Measurements from ENCODE around the gene FRAS1. TPM values are rescaled to one million over a fixed set of nuclear protein-coding genes. Genes with fewer than 3 reads are reported as not detected.

Gene FRAS1
- total RNA-seq, 1 donor from 2014 or later, result not detected

- CTCF ChIA-PET, result no interaction called here
- no peaks in the 10 kb centered on the region for H3K36me3 Mint-ChIP-seq (ENCODE audit: low read depth)
- no peak for ATAC-seq (ENCODE audit: low read depth)
- no peak for TF ChIP-seq CTCF (IDR thresholded peaks at IDR 0.05)
- H3K27ac Mint-ChIP-seq, result no peak overlapping the region
- peaks cover 5% of the 10 kb centered on the region for H3K27me3 Mint-ChIP-seq
- intact Hi-C loops (cut with micrococcal nuclease), result no loop called here
- no peak overlapping the region for H3K4me3 Mint-ChIP-seq
- no peak for DNase-seq
- H3K4me1 Mint-ChIP-seq, result no peaks in the 10 kb centered on the region
- POLR2A ChIA-PET, result no interaction called here
- no peaks in the 10 kb centered on the region for H3K9me3 Mint-ChIP-seq
These were observed 476.7 kb downstream of the FRAS1 start for GRCh38 chr4:78533854-78534253.

GRCh38 chr4:78534286-78534955 is 477.3 kb downstream of the FRAS1 start:
- CTCF ChIA-PET, result no interaction called here
- no peak for ATAC-seq (ENCODE audit: low read depth)

GRCh38 chr4:78542373-78542772 is 485.2 kb downstream of the FRAS1 start:
- no peaks in the 10 kb centered on the region for H3K36me3 Mint-ChIP-seq (ENCODE audit: low read depth)
- TF ChIP-seq CTCF (IDR thresholded peaks at IDR 0.05), result no peak
- no peak overlapping the region for H3K4me3 Mint-ChIP-seq
- no peaks in the 10 kb centered on the region for H3K9me3 Mint-ChIP-seq
- intact Hi-C loops (cut with micrococcal nuclease), result no loop called here
- no peak for ATAC-seq (ENCODE audit: low read depth)
- DNase-seq, result no peak
- no peak overlapping the region for H3K27ac Mint-ChIP-seq
- peaks cover 4% of the 10 kb centered on the region for H3K27me3 Mint-ChIP-seq
- CTCF ChIA-PET, result no interaction called here
- POLR2A ChIA-PET, result no interaction called here
- H3K4me1 Mint-ChIP-seq, result peaks cover 4% of the 10 kb centered on the region

More at GRCh38 chr4:78534286-78534955, 477.3 kb downstream of the FRAS1 start:
- H3K36me3 Mint-ChIP-seq (ENCODE audit: low read depth), result no peaks in the 10 kb centered on the region
- no peak for TF ChIP-seq CTCF (IDR thresholded peaks at IDR 0.05)
- H3K4me3 Mint-ChIP-seq, result no peak overlapping the region
- no peak for DNase-seq
- POLR2A ChIA-PET, result no interaction called here
- H3K27ac Mint-ChIP-seq, result no peak overlapping the region
- no peaks in the 10 kb centered on the region for H3K4me1 Mint-ChIP-seq
- peaks cover 7% of the 10 kb centered on the region for H3K27me3 Mint-ChIP-seq
- H3K9me3 Mint-ChIP-seq, result no peaks in the 10 kb centered on the region
- intact Hi-C loops (cut with micrococcal nuclease), result no loop called here

GRCh38 chr4:78543424-78544125 is 486.5 kb downstream of the FRAS1 start:
- Mint-ChIP-seq H3K9me3 (no peaks in the 10 kb centered on the region), H3K27me3 (peaks cover 4% of the 10 kb centered on the region), H3K36me3 (ENCODE audit: low read depth) (no peaks in the 10 kb centered on the region), H3K4me1 (peaks cover 4% of the 10 kb centered on the region), H3K27ac (no peak overlapping the region), H3K4me3 (no peak overlapping the region)
- no peak for ATAC-seq (ENCODE audit: low read depth)
- ChIA-PET CTCF (no interaction called here), POLR2A (no interaction called here)
- DNase-seq, result no peak
- intact Hi-C loops (cut with micrococcal nuclease), result no loop called here
- TF ChIP-seq CTCF (IDR thresholded peaks at IDR 0.05), result no peak

- H3K27ac Mint-ChIP-seq, result no peak overlapping the region
- peaks cover 4% of the 10 kb centered on the region for H3K4me1 Mint-ChIP-seq
These were observed 487.6 kb downstream of the FRAS1 start for GRCh38 chr4:78544678-78545077.

More at GRCh38 chr4:78544678-78545077, 487.6 kb downstream of the FRAS1 start:
- intact Hi-C loops (cut with micrococcal nuclease), result no loop called here
- Mint-ChIP-seq H3K9me3 (no peaks in the 10 kb centered on the region), H3K27me3 (peaks cover under 1% of the 10 kb centered on the region), H3K36me3 (ENCODE audit: low read depth) (no peaks in the 10 kb centered on the region), H3K4me3 (no peak overlapping the region)
- ChIA-PET POLR2A (no interaction called here), CTCF (no interaction called here)
- TF ChIP-seq CTCF (IDR thresholded peaks at IDR 0.05), result no peak
- no peak for DNase-seq
- ATAC-seq (ENCODE audit: low read depth), result no peak

Data from activated B cell treated with CpG ODN at 0.5 μM for 24 hours (primary cell).